ENCODE results near the gene PANK4.

PANK4 gene

DNA sequence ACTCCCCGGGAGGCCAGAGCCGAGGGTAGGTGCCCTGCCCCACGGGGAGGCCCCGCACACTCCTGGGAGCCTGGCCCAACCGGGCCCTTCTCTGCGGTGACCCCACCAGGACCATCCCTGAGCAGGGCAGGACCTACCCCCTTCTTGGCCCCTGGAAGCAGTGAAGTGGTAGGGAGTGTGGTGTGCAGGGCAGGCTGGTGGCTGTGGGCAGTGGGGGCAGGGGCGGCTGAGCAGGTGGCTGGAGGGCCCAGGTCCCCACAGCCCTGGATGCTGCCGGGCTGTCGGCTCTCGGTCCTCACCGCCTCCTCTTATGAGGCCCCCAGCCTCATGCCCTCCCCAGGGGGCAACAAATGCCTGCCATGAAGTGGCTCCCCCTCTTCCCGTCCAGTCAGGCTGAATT is 30.9 kb downstream of the PANK4 start:
- peak overlapping the region; percentile 60 for H3K4me2 ChIP-seq (ENCODE audit: low read length)
- no peak overlapping the region for H3K27ac ChIP-seq (ENCODE audit: low read depth, low read length)
- no peaks in the 10 kb centered on the region for H3K79me2 ChIP-seq (ENCODE audit: control insufficient read depth, low read length)
- no peaks in the 10 kb centered on the region for H3K9me3 ChIP-seq (ENCODE audit: control insufficient read depth, insufficient read depth, low read length)
- H3F3A ChIP-seq (ENCODE audit: control insufficient read depth, insufficient read depth), result no peaks in the 10 kb centered on the region
- H3K4me3 ChIP-seq (ENCODE audit: low read length), result no peak overlapping the region
- H4K20me1 ChIP-seq (ENCODE audit: control insufficient read depth, insufficient read depth, low read depth, low read length), result no peaks in the 10 kb centered on the region
- H3K9me2 ChIP-seq (replicated peaks; ENCODE audit: control insufficient read depth, low read length), result no peaks in the 10 kb centered on the region
- no peaks in the 10 kb centered on the region for H3K36me3 ChIP-seq (ENCODE audit: control insufficient read depth, low read length)
- peaks cover 56% of the 10 kb centered on the region for H3K4me1 ChIP-seq (ENCODE audit: control insufficient read depth, low read length)
- H3K27me3 ChIP-seq (ENCODE audit: control insufficient read depth, low read length), result no peaks in the 10 kb centered on the region
- TF ChIP-seq, protein P1, sequence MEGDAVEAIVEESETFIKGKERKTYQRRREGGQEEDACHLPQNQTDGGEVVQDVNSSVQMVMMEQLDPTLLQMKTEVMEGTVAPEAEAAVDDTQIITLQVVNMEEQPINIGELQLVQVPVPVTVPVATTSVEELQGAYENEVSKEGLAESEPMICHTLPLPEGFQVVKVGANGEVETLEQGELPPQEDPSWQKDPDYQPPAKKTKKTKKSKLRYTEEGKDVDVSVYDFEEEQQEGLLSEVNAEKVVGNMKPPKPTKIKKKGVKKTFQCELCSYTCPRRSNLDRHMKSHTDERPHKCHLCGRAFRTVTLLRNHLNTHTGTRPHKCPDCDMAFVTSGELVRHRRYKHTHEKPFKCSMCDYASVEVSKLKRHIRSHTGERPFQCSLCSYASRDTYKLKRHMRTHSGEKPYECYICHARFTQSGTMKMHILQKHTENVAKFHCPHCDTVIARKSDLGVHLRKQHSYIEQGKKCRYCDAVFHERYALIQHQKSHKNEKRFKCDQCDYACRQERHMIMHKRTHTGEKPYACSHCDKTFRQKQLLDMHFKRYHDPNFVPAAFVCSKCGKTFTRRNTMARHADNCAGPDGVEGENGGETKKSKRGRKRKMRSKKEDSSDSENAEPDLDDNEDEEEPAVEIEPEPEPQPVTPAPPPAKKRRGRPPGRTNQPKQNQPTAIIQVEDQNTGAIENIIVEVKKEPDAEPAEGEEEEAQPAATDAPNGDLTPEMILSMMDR (IDR thresholded peaks at IDR 0.05; ENCODE audit: low read depth, low read length, poor library complexity, severe bottlenecking), result no peak
- TF ChIP-seq EZH2phosphoT487 (IDR thresholded peaks at IDR 0.05; ENCODE audit: borderline replicate concordance, low read length), result no peak

DNA sequence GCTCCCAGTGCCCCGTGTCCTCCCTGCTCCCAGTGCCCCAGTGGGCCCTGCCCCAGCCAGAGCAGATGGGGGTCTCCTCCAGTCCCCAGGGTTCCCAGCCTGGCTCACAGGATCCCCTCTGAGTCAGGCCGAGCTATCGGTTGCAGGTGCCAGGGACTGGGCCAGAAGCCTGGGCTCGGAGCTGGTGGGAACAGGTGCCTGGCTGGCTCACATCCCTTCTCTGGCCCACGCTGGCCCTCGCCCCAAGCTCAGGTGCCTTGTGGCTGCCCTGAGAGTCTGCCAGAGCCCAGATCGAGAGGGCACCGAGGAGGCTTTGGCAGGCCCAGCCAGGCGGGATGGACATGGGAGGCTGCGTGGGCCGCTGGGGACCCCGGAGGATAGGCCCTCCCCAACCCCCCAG is 31.4 kb downstream of the PANK4 start:
- H3K9me2 ChIP-seq (replicated peaks; ENCODE audit: control insufficient read depth, low read length), result no peaks in the 10 kb centered on the region
- no peak overlapping the region for H3K4me2 ChIP-seq (ENCODE audit: low read length)
- H3K27ac ChIP-seq (ENCODE audit: low read depth, low read length), result no peak overlapping the region
- H3K36me3 ChIP-seq (ENCODE audit: control insufficient read depth, low read length), result no peaks in the 10 kb centered on the region
- peaks cover 51% of the 10 kb centered on the region for H3K4me1 ChIP-seq (ENCODE audit: control insufficient read depth, low read length)
- H3K9me3 ChIP-seq (ENCODE audit: control insufficient read depth, insufficient read depth, low read length), result no peaks in the 10 kb centered on the region
- no peaks in the 10 kb centered on the region for H3K27me3 ChIP-seq (ENCODE audit: control insufficient read depth, low read length)
- H4K20me1 ChIP-seq (ENCODE audit: control insufficient read depth, insufficient read depth, low read depth, low read length), result no peaks in the 10 kb centered on the region
- no peak overlapping the region for H3K4me3 ChIP-seq (ENCODE audit: low read length)
- no peaks in the 10 kb centered on the region for H3K79me2 ChIP-seq (ENCODE audit: control insufficient read depth, low read length)
- TF ChIP-seq, protein P1 (IDR thresholded peaks at IDR 0.05; ENCODE audit: low read depth, low read length, poor library complexity, severe bottlenecking), result no peak
- TF ChIP-seq EZH2phosphoT487 (IDR thresholded peaks at IDR 0.05; ENCODE audit: borderline replicate concordance, low read length), result no peak
- no peaks in the 10 kb centered on the region for H3F3A ChIP-seq (ENCODE audit: control insufficient read depth, insufficient read depth)

DNA sequence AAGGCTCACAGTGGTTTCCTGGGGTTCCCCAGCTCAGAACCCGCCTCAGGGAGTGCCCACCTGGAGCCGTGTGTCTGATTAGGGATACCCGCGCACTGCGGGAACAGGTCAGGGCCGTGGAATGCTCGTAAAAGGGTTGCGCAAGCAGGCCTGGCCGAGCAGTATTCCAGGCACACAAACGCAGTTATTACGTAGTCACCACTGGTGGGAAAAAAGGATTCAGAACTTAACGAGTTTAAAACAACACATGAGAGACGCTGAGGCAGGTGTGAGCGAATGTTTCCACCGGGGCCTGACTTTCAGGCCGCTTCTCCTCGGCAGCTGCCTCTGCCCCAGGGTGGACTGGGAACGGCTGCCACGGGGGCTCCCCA is 32.1 kb downstream of the PANK4 start:
- Histone ChIP-seq H3K4me3 (ENCODE audit: low read length) (no peak overlapping the region), H3K79me2 (ENCODE audit: control insufficient read depth, low read length) (no peaks in the 10 kb centered on the region), H3F3A (ENCODE audit: control insufficient read depth, insufficient read depth) (no peaks in the 10 kb centered on the region), H3K36me3 (ENCODE audit: control insufficient read depth, low read length) (no peaks in the 10 kb centered on the region), H4K20me1 (ENCODE audit: control insufficient read depth, insufficient read depth, low read depth, low read length) (no peaks in the 10 kb centered on the region), H3K27me3 (ENCODE audit: control insufficient read depth, low read length) (no peaks in the 10 kb centered on the region), H3K4me1 (ENCODE audit: control insufficient read depth, low read length) (peaks cover 44% of the 10 kb centered on the region), H3K9me2 (replicated peaks; ENCODE audit: control insufficient read depth, low read length) (no peaks in the 10 kb centered on the region), H3K27ac (ENCODE audit: low read depth, low read length) (no peak overlapping the region), H3K4me2 (ENCODE audit: low read length) (no peak overlapping the region), H3K9me3 (ENCODE audit: control insufficient read depth, insufficient read depth, low read length) (no peaks in the 10 kb centered on the region)
- no peak for TF ChIP-seq EZH2phosphoT487 (IDR thresholded peaks at IDR 0.05; ENCODE audit: borderline replicate concordance, low read length)
- TF ChIP-seq, protein P1 (IDR thresholded peaks at IDR 0.05; ENCODE audit: low read depth, low read length, poor library complexity, severe bottlenecking), result no peak

All from DOHH2 (cell line).